Measurements from ENCODE around the gene REG1B. TPM values are rescaled to one million over a fixed set of nuclear protein-coding genes. Genes with fewer than 3 reads are reported as not detected.

Gene REG1B
- total RNA-seq: not detected in 2 replicates

GRCh38 chr2:79087785-79088364 lies at the start of gene REG1B:
Gene REG1B, minus strand, starts transcription at chr2:79087993. Its CDS starts 381 bp downstream, at chr2:79087612.

GRCh38 chr2:79120194-79120713 lies 32.5 kb upstream of the REG1B start, which contains the start of gene REG1A:
Gene REG1A, plus strand, starts transcription at chr2:79120488. Its CDS starts 374 bp downstream, at chr2:79120862.

Other genes starting within 250 kb of the REG1B start
- not detected in 2 replicates for gene REG3G, start 62.3 kb downstream of the REG1B start, total RNA-seq
- not detected in 2 replicates for gene REG1A, start 32.5 kb upstream of the REG1B start, total RNA-seq
- gene REG3A, start 71.8 kb upstream of the REG1B start, total RNA-seq: not detected in 2 replicates